GM18517 (cell line): ENCODE measurements around the gene TMPRSS2.
A peak's percentile ranks its signal among the peaks of the same experiment; 100 is the strongest.
"Not testable (repeated sequence)": the region's sequence is repeated elsewhere in the genome, so short reads cannot be mapped to it uniquely, and the experiment has no call there.

Source experiments
- ATAC-seq: cut with Tn5 transposase; IDR thresholded peaks from one replicate; pipeline ENCODE4 v1.9.1; 2021; ENCODE audit warnings: mild to moderate bottlenecking, moderate library complexity; ENCODE audit not compliant: unreplicated experiment

The TMPRSS2 gene

DNA sequence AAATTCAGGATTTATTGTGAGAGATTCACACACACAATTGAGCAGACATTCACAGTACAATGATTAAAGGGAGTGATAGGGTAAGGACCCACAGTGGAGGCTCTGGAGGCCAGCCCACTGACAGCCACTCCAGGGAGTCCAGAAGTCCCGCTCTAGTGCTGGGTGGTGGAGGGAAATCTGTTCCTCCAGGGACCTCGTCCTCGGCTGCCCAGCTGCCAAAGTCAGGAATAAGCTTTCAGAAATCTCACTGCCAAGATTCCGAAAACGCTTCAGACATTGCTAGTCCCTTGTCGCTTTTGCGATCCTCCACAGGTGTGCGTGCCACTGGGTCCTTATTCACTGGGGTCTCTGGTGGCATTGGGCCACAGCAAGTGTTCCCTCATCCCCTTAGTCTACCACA lies 79.6 kb downstream of the TMPRSS2 start:
- no peak for ATAC-seq

DNA sequence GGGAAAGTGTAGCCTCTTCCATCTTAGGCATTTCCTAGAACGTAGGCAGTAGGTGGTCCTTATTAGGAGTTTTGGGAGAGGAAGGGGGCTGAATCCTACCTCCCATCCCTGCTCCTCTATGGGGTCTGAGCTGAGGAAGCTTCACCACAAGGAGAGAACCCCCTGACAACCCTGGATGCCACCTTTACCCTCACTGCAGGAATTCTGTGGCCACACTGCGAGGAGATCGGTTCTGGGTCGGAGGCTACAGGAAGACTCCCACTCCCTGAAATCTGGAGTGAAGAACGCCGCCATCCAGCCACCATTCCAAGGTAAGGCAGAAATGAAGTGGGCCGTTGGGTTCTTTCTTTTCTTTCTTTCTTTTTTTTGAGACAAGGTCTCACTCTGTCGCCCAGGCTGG lies 80.4 kb downstream of the TMPRSS2 start:
- ATAC-seq = no peak

GRCh38 chr21:41426676-41427404 lies 81.1 kb downstream of the TMPRSS2 start:
- no peak for ATAC-seq

- peak; percentile 60 for ATAC-seq
These were observed 81.8 kb downstream of the TMPRSS2 start, which contains the start of gene MX1 for GRCh38 chr21:41425954-41426675. Gene MX1 (plus strand): TSS chr21:41426239. CDS start chr21:41432071, 5,832 bp downstream.

GRCh38 chr21:41425588-41425953 lies 82.4 kb downstream of the TMPRSS2 start:
- ATAC-seq = no peak

GRCh38 chr21:41423305-41423636 lies 84.7 kb downstream of the TMPRSS2 start:
- ATAC-seq = not testable (repeated sequence)

- no peak for ATAC-seq
These were observed 85.2 kb downstream of the TMPRSS2 start for GRCh38 chr21:41422546-41423304.

DNA sequence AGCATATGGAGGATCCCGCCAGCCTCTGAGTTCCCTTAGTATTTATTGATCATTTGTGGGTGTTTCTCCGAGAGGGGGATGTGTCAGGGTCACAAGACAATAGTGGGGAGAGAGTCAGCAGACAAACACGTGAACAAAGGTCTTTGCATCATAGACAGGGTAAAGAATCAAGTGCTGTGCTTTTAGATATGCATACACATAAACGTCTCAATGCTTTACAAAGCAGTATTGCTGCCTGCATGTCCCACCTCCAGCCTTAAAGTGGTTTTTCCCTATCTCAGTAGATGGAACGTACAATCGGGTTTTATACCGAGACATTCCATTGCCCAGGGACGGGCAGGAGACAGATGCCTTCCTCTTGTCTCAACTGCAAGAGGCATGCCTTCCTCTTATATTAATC lies 87.0 kb downstream of the TMPRSS2 start:
- ATAC-seq = not testable (repeated sequence)

- no peak for ATAC-seq
These were observed 87.8 kb downstream of the TMPRSS2 start for GRCh38 chr21:41419921-41420862.

DNA sequence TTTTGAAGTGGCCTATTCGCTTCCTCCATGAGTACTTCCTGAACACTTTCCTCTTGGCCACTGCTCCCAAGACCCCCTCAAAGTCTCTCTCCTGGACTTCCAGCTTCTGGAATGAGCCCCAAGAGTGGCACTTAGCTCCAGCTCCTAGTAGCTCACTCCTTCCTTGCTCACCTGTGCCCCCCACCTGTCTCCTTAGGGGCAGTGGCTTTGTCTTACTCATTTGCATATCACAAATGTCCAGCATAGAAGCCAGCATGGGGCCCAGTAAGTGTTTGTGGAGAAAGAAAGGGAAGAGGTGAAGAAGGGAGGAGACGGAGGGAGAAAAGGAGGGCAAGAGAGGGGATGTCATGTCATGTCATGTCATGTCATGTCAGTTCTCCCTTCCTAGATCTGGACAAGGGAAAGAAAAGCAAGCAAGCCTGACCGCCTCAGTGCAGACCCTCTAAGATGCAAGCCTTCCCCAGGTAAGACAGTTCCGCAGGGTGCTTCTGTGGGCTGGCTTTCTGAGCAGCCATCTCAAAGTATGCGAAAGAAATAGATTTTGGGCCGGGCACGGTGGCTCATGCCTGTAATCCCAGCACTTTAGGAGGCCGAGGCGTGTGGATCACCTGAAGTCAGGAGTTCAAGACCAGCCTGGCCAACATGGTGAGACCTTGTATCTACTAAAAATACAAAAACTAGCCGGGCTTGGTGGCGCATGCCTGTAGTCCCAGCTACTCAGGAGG lies 88.8 kb downstream of the TMPRSS2 start:
- no peak for ATAC-seq

DNA sequence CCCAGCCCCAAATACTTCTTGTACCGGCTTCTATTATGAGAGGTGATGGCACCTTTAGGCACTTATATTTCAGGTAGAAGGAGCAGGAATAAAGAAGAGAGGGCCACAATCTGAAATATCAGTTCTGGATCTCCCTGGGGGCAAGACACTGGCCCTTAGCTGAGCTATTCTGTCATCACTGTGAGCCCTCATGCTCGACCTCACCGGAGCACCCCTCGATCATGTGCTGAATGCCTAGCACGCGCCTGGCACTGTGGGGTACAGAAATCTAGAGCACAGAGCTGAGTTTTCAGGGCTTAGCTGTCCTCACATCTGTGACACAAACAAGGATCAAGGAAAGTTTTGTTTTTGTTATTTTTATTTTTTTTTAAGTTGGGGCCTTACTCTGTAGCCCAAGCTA lies 89.6 kb downstream of the TMPRSS2 start:
- ATAC-seq = no peak

DNA sequence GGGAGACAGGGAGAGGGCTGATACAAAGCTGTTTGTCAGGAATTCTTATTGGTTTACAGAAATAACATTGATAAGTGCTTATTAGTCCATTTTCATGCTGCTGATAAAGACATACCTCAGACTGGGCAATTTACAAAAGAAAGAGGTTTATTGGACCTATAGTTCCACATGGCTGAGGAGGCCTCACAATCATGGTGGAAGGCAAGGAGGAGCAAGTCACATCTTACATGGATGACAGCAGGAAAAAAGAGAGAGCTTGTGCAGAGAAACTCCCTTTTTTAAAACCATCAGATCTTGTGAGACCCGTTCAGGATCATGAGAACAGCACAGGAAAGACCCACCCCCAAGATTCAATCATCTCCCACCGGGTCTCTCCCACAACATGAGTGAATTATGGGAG lies 90.5 kb downstream of the TMPRSS2 start:
- ATAC-seq = not testable (repeated sequence)
